ENCODE measurements around the gene SENP3. TPM values are rescaled to one million over a fixed set of nuclear protein-coding genes. Genes with fewer than 3 reads are reported as not detected.

The SENP3 gene
- total and polyA plus RNA-seq, 2 of the 13 experiments (the other 11 are each of a cell fraction or from before 2014, with no cell fraction given): 55.8 to 75.4 TPM

DNA sequence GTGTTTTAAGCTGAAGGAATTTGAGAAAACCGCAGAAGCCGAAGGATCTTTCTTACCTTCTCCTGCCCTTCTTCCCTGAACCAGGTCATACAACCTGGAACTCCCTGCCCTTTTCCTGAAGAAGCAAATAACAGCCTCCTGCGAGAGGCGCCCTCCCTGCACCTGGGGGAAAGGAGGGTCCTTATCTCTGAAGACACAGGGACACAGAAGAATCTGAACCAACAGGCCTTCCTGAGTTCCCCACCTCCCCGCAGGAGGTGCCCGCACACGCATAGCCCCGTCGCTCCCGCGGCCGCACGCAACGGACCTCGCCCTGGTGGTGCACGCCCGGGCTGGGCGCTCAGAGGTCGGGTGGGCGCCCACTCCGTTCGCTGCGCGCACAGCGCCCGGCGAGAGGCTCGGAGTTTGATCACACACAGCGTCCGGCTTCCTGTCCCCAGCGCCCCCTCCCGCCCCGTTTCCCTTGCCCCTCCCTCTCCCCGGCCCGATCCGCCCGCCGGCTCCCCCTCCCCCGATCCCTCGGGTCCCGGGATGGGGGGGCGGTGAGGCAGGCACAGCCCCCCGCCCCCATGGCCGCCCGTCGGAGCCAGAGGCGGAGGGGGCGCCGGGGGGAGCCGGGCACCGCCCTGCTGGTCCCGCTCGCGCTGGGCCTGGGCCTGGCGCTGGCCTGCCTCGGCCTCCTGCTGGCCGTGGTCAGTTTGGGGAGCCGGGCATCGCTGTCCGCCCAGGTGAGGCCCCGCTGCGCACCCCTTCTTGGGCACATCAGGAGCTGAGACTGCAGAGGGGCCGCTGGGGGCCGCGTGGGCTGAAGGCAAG is 12.9 kb upstream of the SENP3 start, which contains the start of gene TNFSF12 (continued):
- TF ChIP-seq ZNF230 (CRISPR knock-in tag; IDR thresholded peaks at IDR 0.05) (no peak), HOXA3 (CRISPR knock-in tag; IDR thresholded peaks at IDR 0.05) (peak; percentile 10; the same call in 1 of the 2 replicates), MATR3 (CRISPR knock-in tag; IDR thresholded peaks at IDR 0.05) (no peak), ZNF282 (IDR thresholded peaks at IDR 0.05; ENCODE audit: partially characterized antibody) (no peak), ZNF841 (CRISPR knock-in tag; IDR thresholded peaks at IDR 0.05; ENCODE audit: borderline replicate concordance) (no peak), ISL2 (CRISPR knock-in tag; IDR thresholded peaks at IDR 0.05) (no peak), KAT7 (CRISPR knock-in tag; IDR thresholded peaks at IDR 0.05; ENCODE audit: borderline replicate concordance) (no peak), ZNF451 (CRISPR knock-in tag; IDR thresholded peaks at IDR 0.05) (no peak), MAZ (IDR thresholded peaks at IDR 0.05; ENCODE audit: borderline replicate concordance, low read depth, low read length) (no peak), MAZ (CRISPR knock-in tag; IDR thresholded peaks at IDR 0.05; ENCODE audit: low read depth) (peak; percentile 70; the same call in 1 of the 2 replicates), RBM39 (IDR thresholded peaks at IDR 0.05; ENCODE audit: low read depth, low read length, poor library complexity, severe bottlenecking) (no peak), WIZ (CRISPR knock-in tag; IDR thresholded peaks at IDR 0.05) (no peak), ATM (IDR thresholded peaks at IDR 0.05; ENCODE audit: borderline replicate concordance) (no peak), EP300 (IDR thresholded peaks at IDR 0.05; ENCODE audit: low read depth in 2 of 2, low read length in 2 of 2) (no peak), EP300 (CRISPR knock-in tag; IDR thresholded peaks at IDR 0.05; ENCODE audit: borderline replicate concordance) (no peak)
- TF ChIP-seq, protein P1, sequence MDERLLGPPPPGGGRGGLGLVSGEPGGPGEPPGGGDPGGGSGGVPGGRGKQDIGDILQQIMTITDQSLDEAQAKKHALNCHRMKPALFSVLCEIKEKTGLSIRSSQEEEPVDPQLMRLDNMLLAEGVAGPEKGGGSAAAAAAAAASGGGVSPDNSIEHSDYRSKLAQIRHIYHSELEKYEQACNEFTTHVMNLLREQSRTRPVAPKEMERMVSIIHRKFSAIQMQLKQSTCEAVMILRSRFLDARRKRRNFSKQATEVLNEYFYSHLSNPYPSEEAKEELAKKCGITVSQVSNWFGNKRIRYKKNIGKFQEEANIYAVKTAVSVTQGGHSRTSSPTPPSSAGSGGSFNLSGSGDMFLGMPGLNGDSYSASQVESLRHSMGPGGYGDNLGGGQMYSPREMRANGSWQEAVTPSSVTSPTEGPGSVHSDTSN (CRISPR knock-in tag; IDR thresholded peaks at IDR 0.05): no peak
- TF ChIP-seq, protein P2, sequence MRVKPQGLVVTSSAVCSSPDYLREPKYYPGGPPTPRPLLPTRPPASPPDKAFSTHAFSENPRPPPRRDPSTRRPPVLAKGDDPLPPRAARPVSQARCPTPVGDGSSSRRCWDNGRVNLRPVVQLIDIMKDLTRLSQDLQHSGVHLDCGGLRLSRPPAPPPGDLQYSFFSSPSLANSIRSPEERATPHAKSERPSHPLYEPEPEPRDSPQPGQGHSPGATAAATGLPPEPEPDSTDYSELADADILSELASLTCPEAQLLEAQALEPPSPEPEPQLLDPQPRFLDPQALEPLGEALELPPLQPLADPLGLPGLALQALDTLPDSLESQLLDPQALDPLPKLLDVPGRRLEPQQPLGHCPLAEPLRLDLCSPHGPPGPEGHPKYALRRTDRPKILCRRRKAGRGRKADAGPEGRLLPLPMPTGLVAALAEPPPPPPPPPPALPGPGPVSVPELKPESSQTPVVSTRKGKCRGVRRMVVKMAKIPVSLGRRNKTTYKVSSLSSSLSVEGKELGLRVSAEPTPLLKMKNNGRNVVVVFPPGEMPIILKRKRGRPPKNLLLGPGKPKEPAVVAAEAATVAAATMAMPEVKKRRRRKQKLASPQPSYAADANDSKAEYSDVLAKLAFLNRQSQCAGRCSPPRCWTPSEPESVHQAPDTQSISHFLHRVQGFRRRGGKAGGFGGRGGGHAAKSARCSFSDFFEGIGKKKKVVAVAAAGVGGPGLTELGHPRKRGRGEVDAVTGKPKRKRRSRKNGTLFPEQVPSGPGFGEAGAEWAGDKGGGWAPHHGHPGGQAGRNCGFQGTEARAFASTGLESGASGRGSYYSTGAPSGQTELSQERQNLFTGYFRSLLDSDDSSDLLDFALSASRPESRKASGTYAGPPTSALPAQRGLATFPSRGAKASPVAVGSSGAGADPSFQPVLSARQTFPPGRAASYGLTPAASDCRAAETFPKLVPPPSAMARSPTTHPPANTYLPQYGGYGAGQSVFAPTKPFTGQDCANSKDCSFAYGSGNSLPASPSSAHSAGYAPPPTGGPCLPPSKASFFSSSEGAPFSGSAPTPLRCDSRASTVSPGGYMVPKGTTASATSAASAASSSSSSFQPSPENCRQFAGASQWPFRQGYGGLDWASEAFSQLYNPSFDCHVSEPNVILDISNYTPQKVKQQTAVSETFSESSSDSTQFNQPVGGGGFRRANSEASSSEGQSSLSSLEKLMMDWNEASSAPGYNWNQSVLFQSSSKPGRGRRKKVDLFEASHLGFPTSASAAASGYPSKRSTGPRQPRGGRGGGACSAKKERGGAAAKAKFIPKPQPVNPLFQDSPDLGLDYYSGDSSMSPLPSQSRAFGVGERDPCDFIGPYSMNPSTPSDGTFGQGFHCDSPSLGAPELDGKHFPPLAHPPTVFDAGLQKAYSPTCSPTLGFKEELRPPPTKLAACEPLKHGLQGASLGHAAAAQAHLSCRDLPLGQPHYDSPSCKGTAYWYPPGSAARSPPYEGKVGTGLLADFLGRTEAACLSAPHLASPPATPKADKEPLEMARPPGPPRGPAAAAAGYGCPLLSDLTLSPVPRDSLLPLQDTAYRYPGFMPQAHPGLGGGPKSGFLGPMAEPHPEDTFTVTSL (CRISPR knock-in tag; IDR thresholded peaks at IDR 0.05; ENCODE audit: borderline replicate concordance): no peak
- TF ChIP-seq, protein P3, sequence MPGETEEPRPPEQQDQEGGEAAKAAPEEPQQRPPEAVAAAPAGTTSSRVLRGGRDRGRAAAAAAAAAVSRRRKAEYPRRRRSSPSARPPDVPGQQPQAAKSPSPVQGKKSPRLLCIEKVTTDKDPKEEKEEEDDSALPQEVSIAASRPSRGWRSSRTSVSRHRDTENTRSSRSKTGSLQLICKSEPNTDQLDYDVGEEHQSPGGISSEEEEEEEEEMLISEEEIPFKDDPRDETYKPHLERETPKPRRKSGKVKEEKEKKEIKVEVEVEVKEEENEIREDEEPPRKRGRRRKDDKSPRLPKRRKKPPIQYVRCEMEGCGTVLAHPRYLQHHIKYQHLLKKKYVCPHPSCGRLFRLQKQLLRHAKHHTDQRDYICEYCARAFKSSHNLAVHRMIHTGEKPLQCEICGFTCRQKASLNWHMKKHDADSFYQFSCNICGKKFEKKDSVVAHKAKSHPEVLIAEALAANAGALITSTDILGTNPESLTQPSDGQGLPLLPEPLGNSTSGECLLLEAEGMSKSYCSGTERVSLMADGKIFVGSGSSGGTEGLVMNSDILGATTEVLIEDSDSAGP (CRISPR knock-in tag; IDR thresholded peaks at IDR 0.05; ENCODE audit: borderline replicate concordance): peak; percentile 43; the same call in 1 of the 2 replicates
- TF ChIP-seq, protein P4, sequence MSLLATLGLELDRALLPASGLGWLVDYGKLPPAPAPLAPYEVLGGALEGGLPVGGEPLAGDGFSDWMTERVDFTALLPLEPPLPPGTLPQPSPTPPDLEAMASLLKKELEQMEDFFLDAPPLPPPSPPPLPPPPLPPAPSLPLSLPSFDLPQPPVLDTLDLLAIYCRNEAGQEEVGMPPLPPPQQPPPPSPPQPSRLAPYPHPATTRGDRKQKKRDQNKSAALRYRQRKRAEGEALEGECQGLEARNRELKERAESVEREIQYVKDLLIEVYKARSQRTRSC (CRISPR knock-in tag; IDR thresholded peaks at IDR 0.05; ENCODE audit: low read depth): no peak
